Measurements from ENCODE around the gene GGN.

DNA sequence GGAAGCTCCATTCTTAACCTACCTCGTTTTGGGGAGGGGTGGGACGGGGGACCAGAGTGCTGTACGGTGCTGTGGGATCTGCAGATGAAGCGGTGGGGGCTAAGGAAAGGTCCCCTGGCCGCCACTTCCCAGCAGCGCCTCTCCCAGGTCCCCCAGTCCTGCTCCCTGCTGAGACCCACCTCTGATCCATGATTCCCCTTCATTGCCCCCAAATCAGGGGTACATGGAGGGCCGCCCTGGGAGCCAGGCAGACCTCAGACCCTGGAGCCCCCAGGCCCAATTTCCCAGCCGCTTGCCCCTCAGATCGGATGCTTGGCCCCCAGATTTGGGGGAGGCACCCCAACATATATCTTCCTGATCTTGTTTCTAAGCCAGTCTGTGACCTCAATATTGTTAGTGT lies 11.2 kb upstream of the GGN start:
- TF ChIP-seq POLR2A (IDR thresholded peaks at IDR 0.05; ENCODE audit: low read depth, low read length) = no peak
- TF ChIP-seq TAF1 (IDR thresholded peaks at IDR 0.05; ENCODE audit: borderline replicate concordance, low read depth, low read length) = no peak
- TF ChIP-seq POLR2AphosphoS5 (IDR thresholded peaks at IDR 0.05; ENCODE audit: low read depth, low read length) = no peak

Measured in GM12892 (cell line).